ENCODE results near the gene LDB1.

LDB1 gene

GRCh38 chr10:102120142-102120990 is at the start of gene LDB1:
Gene LDB1 (minus strand): TSS chr10:102120368. CDS start chr10:102120110, 258 bp downstream.
- DNase-seq (ENCODE audit: low spot score) = peak; percentile 82

- no peak for DNase-seq (ENCODE audit: low spot score)
Observed at GRCh38 chr10:102167861-102168260, 47.7 kb upstream of the LDB1 start.

- no peak for DNase-seq (ENCODE audit: low spot score)
Observed at GRCh38 chr10:102163342-102163989, 43.3 kb upstream of the LDB1 start.

- no peak for DNase-seq (ENCODE audit: low spot score)
Observed at GRCh38 chr10:102159831-102160230, 39.7 kb upstream of the LDB1 start.

- no peak for DNase-seq (ENCODE audit: low spot score)
Observed at GRCh38 chr10:102159051-102159597, 39.0 kb upstream of the LDB1 start.

GRCh38 chr10:102157224-102157623 is 37.1 kb upstream of the LDB1 start:
- DNase-seq (ENCODE audit: low spot score) = no peak

- DNase-seq (ENCODE audit: low spot score) = no peak
Observed at GRCh38 chr10:102154466-102155116, 34.4 kb upstream of the LDB1 start.

- DNase-seq (ENCODE audit: low spot score) = no peak
Observed at GRCh38 chr10:102153093-102153620, 33.0 kb upstream of the LDB1 start.

GRCh38 chr10:102152545-102152890 is 32.4 kb upstream of the LDB1 start:
- DNase-seq (ENCODE audit: low spot score) = peak; percentile 38

- DNase-seq (ENCODE audit: low spot score) = peak; percentile 89
Observed at GRCh38 chr10:102151774-102152544, 31.8 kb upstream of the LDB1 start, which contains the start of gene NOLC1. Gene NOLC1 (plus strand): TSS chr10:102152389. CDS start chr10:102152411, 22 bp downstream.

GRCh38 chr10:102150970-102151773 is 31.0 kb upstream of the LDB1 start:
- no peak for DNase-seq (ENCODE audit: low spot score)

- DNase-seq (ENCODE audit: low spot score) = no peak
Observed at GRCh38 chr10:102148275-102148674, 28.1 kb upstream of the LDB1 start.

- no peak for DNase-seq (ENCODE audit: low spot score)
Observed at GRCh38 chr10:102147561-102147960, 27.4 kb upstream of the LDB1 start.

- DNase-seq (ENCODE audit: low spot score) = no peak
Observed at GRCh38 chr10:102146971-102147428, 26.8 kb upstream of the LDB1 start.

- no peak for DNase-seq (ENCODE audit: low spot score)
Observed at GRCh38 chr10:102141583-102142107, 21.5 kb upstream of the LDB1 start.

GRCh38 chr10:102140913-102141540 is 20.9 kb upstream of the LDB1 start:
- no peak for DNase-seq (ENCODE audit: low spot score)

- no peak for DNase-seq (ENCODE audit: low spot score)
Observed at GRCh38 chr10:102140218-102140617, 20.1 kb upstream of the LDB1 start.

GRCh38 chr10:102139281-102140110 is 19.3 kb upstream of the LDB1 start:
- no peak for DNase-seq (ENCODE audit: low spot score)

GRCh38 chr10:102135956-102136526 is 15.9 kb upstream of the LDB1 start:
- DNase-seq (ENCODE audit: low spot score) = no peak

Data from D341Med (cell line).